ENCODE measurements around the gene NCK2.

DNA sequence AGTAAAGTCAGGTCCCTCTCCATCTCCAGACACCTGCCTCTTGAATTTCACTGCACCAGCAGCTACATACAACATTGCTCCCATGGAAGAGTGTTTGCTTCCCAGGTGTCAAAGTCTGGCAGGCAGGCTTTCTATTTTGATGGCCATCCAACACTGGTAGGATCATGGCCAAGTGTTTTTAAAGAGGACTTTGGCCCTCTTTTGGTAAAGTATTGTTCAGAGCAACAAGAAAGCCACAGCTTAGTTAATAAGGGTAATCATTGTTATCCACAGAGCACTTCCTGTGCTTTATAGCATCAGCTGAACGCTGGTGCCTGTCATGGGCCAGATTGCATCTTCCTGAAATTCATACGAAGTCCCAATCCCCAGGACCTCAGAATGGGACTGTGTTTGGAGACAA, 133.2 kb downstream of the NCK2 start:
- TF ChIP-seq, protein P1, sequence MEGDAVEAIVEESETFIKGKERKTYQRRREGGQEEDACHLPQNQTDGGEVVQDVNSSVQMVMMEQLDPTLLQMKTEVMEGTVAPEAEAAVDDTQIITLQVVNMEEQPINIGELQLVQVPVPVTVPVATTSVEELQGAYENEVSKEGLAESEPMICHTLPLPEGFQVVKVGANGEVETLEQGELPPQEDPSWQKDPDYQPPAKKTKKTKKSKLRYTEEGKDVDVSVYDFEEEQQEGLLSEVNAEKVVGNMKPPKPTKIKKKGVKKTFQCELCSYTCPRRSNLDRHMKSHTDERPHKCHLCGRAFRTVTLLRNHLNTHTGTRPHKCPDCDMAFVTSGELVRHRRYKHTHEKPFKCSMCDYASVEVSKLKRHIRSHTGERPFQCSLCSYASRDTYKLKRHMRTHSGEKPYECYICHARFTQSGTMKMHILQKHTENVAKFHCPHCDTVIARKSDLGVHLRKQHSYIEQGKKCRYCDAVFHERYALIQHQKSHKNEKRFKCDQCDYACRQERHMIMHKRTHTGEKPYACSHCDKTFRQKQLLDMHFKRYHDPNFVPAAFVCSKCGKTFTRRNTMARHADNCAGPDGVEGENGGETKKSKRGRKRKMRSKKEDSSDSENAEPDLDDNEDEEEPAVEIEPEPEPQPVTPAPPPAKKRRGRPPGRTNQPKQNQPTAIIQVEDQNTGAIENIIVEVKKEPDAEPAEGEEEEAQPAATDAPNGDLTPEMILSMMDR (conservative IDR thresholded peaks at IDR 0.05; ENCODE audit: low read depth, low read length) = no peak
- TF ChIP-seq RAD21 (IDR thresholded peaks at IDR 0.05; ENCODE audit: low read length) (no peak), POLR2A (IDR thresholded peaks at IDR 0.05; ENCODE audit: low read depth, low read length) (no peak), BHLHE40 (IDR thresholded peaks at IDR 0.05; ENCODE audit: low read depth, low read length) (no peak), CHD1 (IDR thresholded peaks at IDR 0.05; ENCODE audit: low read depth, low read length) (no peak), FOS (IDR thresholded peaks at IDR 0.05; ENCODE audit: low read depth, low read length) (no peak), MAFK (IDR thresholded peaks at IDR 0.05; ENCODE audit: low read depth, low read length) (no peak)
- TF ChIP-seq, protein P2, sequence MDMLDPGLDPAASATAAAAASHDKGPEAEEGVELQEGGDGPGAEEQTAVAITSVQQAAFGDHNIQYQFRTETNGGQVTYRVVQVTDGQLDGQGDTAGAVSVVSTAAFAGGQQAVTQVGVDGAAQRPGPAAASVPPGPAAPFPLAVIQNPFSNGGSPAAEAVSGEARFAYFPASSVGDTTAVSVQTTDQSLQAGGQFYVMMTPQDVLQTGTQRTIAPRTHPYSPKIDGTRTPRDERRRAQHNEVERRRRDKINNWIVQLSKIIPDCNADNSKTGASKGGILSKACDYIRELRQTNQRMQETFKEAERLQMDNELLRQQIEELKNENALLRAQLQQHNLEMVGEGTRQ (IDR thresholded peaks at IDR 0.05; ENCODE audit: low read depth, low read length) = no peak

Measured in IMR-90 (cell line).